Fibroblast of lung (primary cell): ENCODE data around the gene MPC1.

ENCODE experiments used
- EZH2 ChIP-seq: IDR thresholded peaks from 2 replicates; pipeline ENCODE4 v1.5.1; 2012; ENCODE audit warnings: low read length, control low read depth, mild to moderate bottlenecking; ENCODE audit errors: missing control alignments
- TF ChIP-seq, protein P1 (sequence below), 2 donors: IDR thresholded peaks in 1 of 2; conservative IDR thresholded peaks in 1 of 2; 1 replicate in 1 of 2; 2 replicates in 1 of 2; pipeline ENCODE4 v1.5.1; 2011 to 2012; ENCODE audit warnings: low read length in 2 of 2, control low read depth in 1 of 2, inconsistent platforms in 1 of 2, low read depth in 1 of 2, mild to moderate bottlenecking in 1 of 2

DNA sequence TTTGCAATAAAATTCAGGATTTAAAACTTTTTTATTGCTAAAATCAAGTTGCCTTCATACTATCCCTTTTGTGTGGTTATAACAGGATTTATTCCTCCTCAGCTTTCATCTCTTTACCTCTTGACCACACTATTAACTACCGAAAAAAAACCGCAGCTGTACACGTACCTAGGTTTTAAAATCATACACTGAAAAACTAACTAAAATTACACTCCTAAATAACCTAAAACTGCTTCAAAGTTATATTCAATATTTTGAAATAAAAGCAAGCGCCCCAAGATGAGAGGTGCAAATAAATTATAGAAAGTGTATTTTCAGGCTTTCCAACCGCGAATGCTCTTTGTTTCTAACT lies 1.4 kb downstream of the MPC1 start:
- TF ChIP-seq, protein P1, sequence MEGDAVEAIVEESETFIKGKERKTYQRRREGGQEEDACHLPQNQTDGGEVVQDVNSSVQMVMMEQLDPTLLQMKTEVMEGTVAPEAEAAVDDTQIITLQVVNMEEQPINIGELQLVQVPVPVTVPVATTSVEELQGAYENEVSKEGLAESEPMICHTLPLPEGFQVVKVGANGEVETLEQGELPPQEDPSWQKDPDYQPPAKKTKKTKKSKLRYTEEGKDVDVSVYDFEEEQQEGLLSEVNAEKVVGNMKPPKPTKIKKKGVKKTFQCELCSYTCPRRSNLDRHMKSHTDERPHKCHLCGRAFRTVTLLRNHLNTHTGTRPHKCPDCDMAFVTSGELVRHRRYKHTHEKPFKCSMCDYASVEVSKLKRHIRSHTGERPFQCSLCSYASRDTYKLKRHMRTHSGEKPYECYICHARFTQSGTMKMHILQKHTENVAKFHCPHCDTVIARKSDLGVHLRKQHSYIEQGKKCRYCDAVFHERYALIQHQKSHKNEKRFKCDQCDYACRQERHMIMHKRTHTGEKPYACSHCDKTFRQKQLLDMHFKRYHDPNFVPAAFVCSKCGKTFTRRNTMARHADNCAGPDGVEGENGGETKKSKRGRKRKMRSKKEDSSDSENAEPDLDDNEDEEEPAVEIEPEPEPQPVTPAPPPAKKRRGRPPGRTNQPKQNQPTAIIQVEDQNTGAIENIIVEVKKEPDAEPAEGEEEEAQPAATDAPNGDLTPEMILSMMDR (conservative IDR thresholded peaks at IDR 0.05 in 1 of 2, IDR thresholded peaks at IDR 0.05 in 1 of 2; ENCODE audit: low read depth in 1 of 2, low read length in 2 of 2): no peak
- TF ChIP-seq EZH2: no peak
